ENCODE data around the gene ZMAT3.

Gene ZMAT3

DNA sequence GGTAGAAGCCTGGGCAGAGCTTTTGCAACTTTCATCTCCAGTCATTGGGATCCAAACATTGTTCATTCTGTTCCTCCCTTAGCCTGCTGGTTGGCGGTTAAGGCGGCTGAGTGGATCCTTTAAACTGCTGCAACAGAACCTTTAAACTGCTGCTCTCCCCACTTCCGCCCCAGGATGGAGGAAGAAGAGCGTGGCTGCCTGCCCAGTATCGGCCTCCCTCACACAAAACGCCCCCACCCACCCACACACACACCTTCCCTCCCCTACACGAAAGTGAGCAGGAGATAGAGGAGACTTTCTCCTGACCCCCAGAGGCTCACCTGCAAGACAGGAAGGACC lies 460 bp upstream of the ZMAT3 start (continued):
- no peak for TF ChIP-seq ZSCAN23 (tag by site-specific recombination; IDR thresholded peaks at IDR 0.05)
- TF ChIP-seq ZXDB (tag by site-specific recombination; IDR thresholded peaks at IDR 0.05) = peak; percentile 21; the same call in 1 of the 2 replicates
- no peak for TF ChIP-seq TCF7L2 (IDR thresholded peaks at IDR 0.05; ENCODE audit: borderline replicate concordance, low read depth, low read length)
- TF ChIP-seq ZNF391 (tag by site-specific recombination; IDR thresholded peaks at IDR 0.05; ENCODE audit: borderline replicate concordance, low read depth) = no peak
- no peak for TF ChIP-seq ZNF664 (tag by site-specific recombination; IDR thresholded peaks at IDR 0.05)
- TF ChIP-seq ZNF843 (tag by site-specific recombination; IDR thresholded peaks at IDR 0.05) = no peak
- TF ChIP-seq, protein P1, sequence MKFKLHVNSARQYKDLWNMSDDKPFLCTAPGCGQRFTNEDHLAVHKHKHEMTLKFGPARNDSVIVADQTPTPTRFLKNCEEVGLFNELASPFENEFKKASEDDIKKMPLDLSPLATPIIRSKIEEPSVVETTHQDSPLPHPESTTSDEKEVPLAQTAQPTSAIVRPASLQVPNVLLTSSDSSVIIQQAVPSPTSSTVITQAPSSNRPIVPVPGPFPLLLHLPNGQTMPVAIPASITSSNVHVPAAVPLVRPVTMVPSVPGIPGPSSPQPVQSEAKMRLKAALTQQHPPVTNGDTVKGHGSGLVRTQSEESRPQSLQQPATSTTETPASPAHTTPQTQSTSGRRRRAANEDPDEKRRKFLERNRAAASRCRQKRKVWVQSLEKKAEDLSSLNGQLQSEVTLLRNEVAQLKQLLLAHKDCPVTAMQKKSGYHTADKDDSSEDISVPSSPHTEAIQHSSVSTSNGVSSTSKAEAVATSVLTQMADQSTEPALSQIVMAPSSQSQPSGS (tag by site-specific recombination; IDR thresholded peaks at IDR 0.05; ENCODE audit: low read depth) = no peak
- TF ChIP-seq, protein P2, sequence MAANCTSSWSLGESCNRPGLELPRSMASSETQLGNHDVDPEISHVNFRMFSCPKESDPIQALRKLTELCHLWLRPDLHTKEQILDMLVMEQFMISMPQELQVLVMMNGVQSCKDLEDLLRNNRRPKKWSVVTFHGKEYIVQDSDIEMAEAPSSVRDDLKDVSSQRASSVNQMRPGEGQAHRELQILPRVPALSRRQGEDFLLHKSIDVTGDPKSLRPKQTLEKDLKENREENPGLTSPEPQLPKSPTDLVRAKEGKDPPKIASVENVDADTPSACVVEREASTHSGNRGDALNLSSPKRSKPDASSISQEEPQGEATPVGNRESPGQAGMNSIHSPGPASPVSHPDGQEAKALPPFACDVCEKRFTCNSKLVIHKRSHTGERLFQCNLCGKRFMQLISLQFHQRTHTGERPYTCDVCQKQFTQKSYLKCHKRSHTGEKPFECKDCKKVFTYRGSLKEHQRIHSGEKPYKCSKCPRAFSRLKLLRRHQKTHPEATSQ (tag by site-specific recombination; IDR thresholded peaks at IDR 0.05) = no peak

DNA sequence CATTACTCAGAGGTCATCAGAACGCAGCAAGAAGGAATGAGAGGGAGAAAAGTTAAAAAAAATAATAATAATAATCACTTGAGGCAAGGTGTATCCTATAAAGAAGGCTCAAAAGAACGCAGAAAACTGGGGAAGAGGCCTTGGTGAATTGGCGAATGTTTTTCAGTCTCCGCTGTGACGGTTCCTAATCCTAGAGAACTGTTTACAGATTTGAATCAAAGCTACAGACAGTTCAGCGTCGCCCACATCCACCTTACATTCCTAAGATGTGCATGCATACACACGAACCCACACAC lies 634 bp downstream of the ZMAT3 start:
- Histone ChIP-seq H3K4me1 (ENCODE audit: control insufficient read depth, insufficient read depth, low read length) (peaks cover 3% of the 10 kb centered on the region; the same call in 1 of the 2 replicates), H3K27ac (ENCODE audit: extremely low read depth, low read depth, low read length) (peak overlapping the region; percentile 48)
- POLR2A ChIA-PET = interaction anchor here (0.8 to 1.2 kb wide), 5 partner anchors 12 to 491 kb away, joined by 3 to 5 read pairs (median 3); partner anchors contain the start of gene ACTL6A

DNA sequence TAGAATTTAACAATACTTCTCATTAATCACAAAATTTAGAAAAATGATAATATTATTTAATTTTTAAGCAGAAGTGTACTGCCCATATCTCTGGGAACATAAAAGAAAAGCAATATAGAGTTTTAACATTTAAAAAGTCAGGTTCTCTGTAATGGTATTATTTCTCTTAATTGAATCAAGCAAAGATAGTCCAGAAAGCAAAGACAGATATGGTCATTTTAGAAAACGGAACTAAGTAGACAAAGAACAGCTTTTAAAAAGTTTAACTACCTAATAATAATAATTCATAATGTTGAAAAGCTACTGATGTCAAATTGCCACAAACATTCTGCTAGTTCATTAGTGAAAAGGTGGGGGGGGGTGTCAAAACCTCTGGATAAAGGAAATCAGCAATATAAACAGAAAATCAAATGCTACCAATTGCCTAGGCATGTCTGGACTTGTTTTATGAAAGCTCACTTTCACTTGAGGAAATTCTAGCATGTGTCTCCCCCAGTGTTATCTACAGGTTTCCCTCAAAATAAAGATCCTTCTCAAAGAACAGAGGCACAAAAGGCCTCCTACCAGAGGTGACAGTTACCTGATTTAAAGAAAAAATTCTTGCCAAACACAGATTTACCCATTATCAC lies 1.7 kb downstream of the ZMAT3 start:
- H3K4me3 ChIP-seq (ENCODE audit: low read depth, low read length) = peak overlapping the region; percentile 89
- POLR2A ChIA-PET = interaction anchor here (0.6 to 0.8 kb wide), 2 partner anchors 24 to 78 kb away, joined by 3 to 5 read pairs; no protein-coding TSS in a partner anchor
- CTCF ChIA-PET = interaction anchor here (0.5 to 2.6 kb wide), 10 partner anchors 8 to 949 kb away, joined by 3 to 7 read pairs (median 4); no protein-coding TSS in a partner anchor
- peaks cover 3% of the 10 kb centered on the region; the same call in 1 of the 2 replicates for H3K4me1 ChIP-seq (ENCODE audit: control insufficient read depth, insufficient read depth, low read length)
- H3K36me3 ChIP-seq (ENCODE audit: control insufficient read depth in 2 of 2, insufficient read depth in 1 of 2, low read length in 2 of 2) = peaks cover 6 to 18% of the 10 kb centered on the region in 2 experiments
- no peaks in the 10 kb centered on the region for H3K9me3 ChIP-seq (ENCODE audit: control insufficient read depth, insufficient read depth, low read depth, low read length)
- peak overlapping the region; percentile 48 for H3K27ac ChIP-seq (ENCODE audit: extremely low read depth, low read depth, low read length)
- TF ChIP-seq, protein P3, sequence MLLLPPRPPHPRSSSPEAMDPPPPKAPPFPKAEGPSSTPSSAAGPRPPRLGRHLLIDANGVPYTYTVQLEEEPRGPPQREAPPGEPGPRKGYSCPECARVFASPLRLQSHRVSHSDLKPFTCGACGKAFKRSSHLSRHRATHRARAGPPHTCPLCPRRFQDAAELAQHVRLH (tag by site-specific recombination; IDR thresholded peaks at IDR 0.05) = no peak
- TF ChIP-seq, protein P4, sequence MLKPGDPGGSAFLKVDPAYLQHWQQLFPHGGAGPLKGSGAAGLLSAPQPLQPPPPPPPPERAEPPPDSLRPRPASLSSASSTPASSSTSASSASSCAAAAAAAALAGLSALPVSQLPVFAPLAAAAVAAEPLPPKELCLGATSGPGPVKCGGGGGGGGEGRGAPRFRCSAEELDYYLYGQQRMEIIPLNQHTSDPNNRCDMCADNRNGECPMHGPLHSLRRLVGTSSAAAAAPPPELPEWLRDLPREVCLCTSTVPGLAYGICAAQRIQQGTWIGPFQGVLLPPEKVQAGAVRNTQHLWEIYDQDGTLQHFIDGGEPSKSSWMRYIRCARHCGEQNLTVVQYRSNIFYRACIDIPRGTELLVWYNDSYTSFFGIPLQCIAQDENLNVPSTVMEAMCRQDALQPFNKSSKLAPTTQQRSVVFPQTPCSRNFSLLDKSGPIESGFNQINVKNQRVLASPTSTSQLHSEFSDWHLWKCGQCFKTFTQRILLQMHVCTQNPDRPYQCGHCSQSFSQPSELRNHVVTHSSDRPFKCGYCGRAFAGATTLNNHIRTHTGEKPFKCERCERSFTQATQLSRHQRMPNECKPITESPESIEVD (tag by site-specific recombination; IDR thresholded peaks at IDR 0.05) = peak; percentile 32; the same call in 1 of the 2 replicates
- TF ChIP-seq ZNF473 (tag by site-specific recombination; IDR thresholded peaks at IDR 0.05) (no peak), ZNF292 (tag by site-specific recombination; IDR thresholded peaks at IDR 0.05; ENCODE audit: borderline replicate concordance, low read depth) (no peak), ZXDB (tag by site-specific recombination; IDR thresholded peaks at IDR 0.05) (peak; percentile 21; the same call in 1 of the 2 replicates), ZNF621 (tag by site-specific recombination; IDR thresholded peaks at IDR 0.05) (no peak)
- TF ChIP-seq, protein P5, sequence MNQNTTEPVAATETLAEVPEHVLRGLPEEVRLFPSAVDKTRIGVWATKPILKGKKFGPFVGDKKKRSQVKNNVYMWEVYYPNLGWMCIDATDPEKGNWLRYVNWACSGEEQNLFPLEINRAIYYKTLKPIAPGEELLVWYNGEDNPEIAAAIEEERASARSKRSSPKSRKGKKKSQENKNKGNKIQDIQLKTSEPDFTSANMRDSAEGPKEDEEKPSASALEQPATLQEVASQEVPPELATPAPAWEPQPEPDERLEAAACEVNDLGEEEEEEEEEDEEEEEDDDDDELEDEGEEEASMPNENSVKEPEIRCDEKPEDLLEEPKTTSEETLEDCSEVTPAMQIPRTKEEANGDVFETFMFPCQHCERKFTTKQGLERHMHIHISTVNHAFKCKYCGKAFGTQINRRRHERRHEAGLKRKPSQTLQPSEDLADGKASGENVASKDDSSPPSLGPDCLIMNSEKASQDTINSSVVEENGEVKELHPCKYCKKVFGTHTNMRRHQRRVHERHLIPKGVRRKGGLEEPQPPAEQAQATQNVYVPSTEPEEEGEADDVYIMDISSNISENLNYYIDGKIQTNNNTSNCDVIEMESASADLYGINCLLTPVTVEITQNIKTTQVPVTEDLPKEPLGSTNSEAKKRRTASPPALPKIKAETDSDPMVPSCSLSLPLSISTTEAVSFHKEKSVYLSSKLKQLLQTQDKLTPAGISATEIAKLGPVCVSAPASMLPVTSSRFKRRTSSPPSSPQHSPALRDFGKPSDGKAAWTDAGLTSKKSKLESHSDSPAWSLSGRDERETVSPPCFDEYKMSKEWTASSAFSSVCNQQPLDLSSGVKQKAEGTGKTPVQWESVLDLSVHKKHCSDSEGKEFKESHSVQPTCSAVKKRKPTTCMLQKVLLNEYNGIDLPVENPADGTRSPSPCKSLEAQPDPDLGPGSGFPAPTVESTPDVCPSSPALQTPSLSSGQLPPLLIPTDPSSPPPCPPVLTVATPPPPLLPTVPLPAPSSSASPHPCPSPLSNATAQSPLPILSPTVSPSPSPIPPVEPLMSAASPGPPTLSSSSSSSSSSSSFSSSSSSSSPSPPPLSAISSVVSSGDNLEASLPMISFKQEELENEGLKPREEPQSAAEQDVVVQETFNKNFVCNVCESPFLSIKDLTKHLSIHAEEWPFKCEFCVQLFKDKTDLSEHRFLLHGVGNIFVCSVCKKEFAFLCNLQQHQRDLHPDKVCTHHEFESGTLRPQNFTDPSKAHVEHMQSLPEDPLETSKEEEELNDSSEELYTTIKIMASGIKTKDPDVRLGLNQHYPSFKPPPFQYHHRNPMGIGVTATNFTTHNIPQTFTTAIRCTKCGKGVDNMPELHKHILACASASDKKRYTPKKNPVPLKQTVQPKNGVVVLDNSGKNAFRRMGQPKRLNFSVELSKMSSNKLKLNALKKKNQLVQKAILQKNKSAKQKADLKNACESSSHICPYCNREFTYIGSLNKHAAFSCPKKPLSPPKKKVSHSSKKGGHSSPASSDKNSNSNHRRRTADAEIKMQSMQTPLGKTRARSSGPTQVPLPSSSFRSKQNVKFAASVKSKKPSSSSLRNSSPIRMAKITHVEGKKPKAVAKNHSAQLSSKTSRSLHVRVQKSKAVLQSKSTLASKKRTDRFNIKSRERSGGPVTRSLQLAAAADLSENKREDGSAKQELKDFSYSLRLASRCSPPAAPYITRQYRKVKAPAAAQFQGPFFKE (tag by site-specific recombination; IDR thresholded peaks at IDR 0.05; ENCODE audit: borderline replicate concordance) = no peak

More for the DNA sequence above, 634 bp downstream of the ZMAT3 start:
- H3K36me3 ChIP-seq (ENCODE audit: control insufficient read depth in 2 of 2, insufficient read depth in 1 of 2, low read length in 2 of 2) = peaks cover 6 to 16% of the 10 kb centered on the region in 2 experiments
- H3K4me3 ChIP-seq (ENCODE audit: low read depth, low read length) = peak overlapping the region; percentile 89
- H3K9me3 ChIP-seq (ENCODE audit: control insufficient read depth, insufficient read depth, low read depth, low read length) = no peaks in the 10 kb centered on the region
- CTCF ChIA-PET = interaction anchor here (0.6 to 2.0 kb wide), 5 partner anchors 44 to 250 kb away, joined by 3 to 7 read pairs (median 3); no protein-coding TSS in a partner anchor
- peak; percentile 13; the same call in 1 of the 2 replicates for TF ChIP-seq ZNF366 (tag by site-specific recombination; conservative IDR thresholded peaks at IDR 0.05)
- no peak for TF ChIP-seq HOXC10 (CRISPR knock-in tag; IDR thresholded peaks at IDR 0.05)
- peak; percentile 77 for TF ChIP-seq EGR2 (tag by site-specific recombination; IDR thresholded peaks at IDR 0.05; ENCODE audit: low read depth)
- TF ChIP-seq ZNF501 (tag by site-specific recombination; IDR thresholded peaks at IDR 0.05) = 0 out of 2 replicates have a peak, but pooled peaks have one; percentile 56
- no peak for TF ChIP-seq ZNF549 (tag by site-specific recombination; IDR thresholded peaks at IDR 0.05)
- TF ChIP-seq GFI1B (tag by site-specific recombination; IDR thresholded peaks at IDR 0.05) = peak; percentile 55; the same call in 1 of the 2 replicates

Measured in HEK293 (cell line).